SHP77 (cell line): ENCODE data around the gene GPC6.
"Not testable (repeated sequence)": the region's sequence is repeated elsewhere in the genome, so short reads cannot be mapped to it uniquely, and the experiment has no call there.

Experiments
- DNase-seq, 2 experiments: peaks; one replicate each; lab custom pipeline; 2025; lab: John Stamatoyannopoulos, UW

GPC6 gene

GRCh38 chr13:93226623-93227279 is at the start of gene GPC6:
Gene GPC6 (plus strand): TSS chr13:93226807.
- DNase-seq = peak; percentile 96 to 97

- DNase-seq = no peak
These were observed 46.1 kb upstream of the GPC6 start for GRCh38 chr13:93180356-93180969.

GRCh38 chr13:93182406-93182805 is 44.2 kb upstream of the GPC6 start:
- DNase-seq = no peak

GRCh38 chr13:93183302-93183701 is 43.3 kb upstream of the GPC6 start:
- peak in 1 of 2 experiments; percentile 14 for DNase-seq

- no peak for DNase-seq
These were observed 36.6 kb upstream of the GPC6 start for GRCh38 chr13:93190006-93190405.

GRCh38 chr13:93193682-93194081 is 32.9 kb upstream of the GPC6 start:
- DNase-seq = no peak

- no peak for DNase-seq
These were observed 26.8 kb upstream of the GPC6 start for GRCh38 chr13:93199856-93200255.

- DNase-seq = no peak
These were observed 26.0 kb upstream of the GPC6 start for GRCh38 chr13:93200626-93201025.

- no peak for DNase-seq
These were observed 24.5 kb upstream of the GPC6 start for GRCh38 chr13:93201992-93202558.

- not testable (repeated sequence) for DNase-seq
These were observed 19.7 kb upstream of the GPC6 start for GRCh38 chr13:93206778-93207392.

- no peak for DNase-seq
These were observed 10.5 kb upstream of the GPC6 start for GRCh38 chr13:93216122-93216521.

GRCh38 chr13:93217721-93218261 is 8.8 kb upstream of the GPC6 start:
- no peak for DNase-seq

- DNase-seq = no peak
These were observed 8.0 kb upstream of the GPC6 start for GRCh38 chr13:93218583-93218982.

- no peak for DNase-seq
These were observed 6.5 kb upstream of the GPC6 start for GRCh38 chr13:93220073-93220472.

GRCh38 chr13:93222976-93223375 is 3.6 kb upstream of the GPC6 start:
- no peak for DNase-seq

- no peak for DNase-seq
These were observed 2.1 kb upstream of the GPC6 start for GRCh38 chr13:93224535-93224934.

GRCh38 chr13:93225610-93226009 is 997 bp upstream of the GPC6 start:
- no peak for DNase-seq

- peak in 1 of 2 experiments; percentile 62 for DNase-seq
These were observed 463 bp upstream of the GPC6 start for GRCh38 chr13:93226065-93226622.

GRCh38 chr13:93227280-93227877 is 772 bp downstream of the GPC6 start:
- DNase-seq = peak; percentile 83 to 89

GRCh38 chr13:93227878-93228642 is 1.5 kb downstream of the GPC6 start:
- DNase-seq = peak; percentile 96 to 97

GRCh38 chr13:93228643-93228937 is 2.0 kb downstream of the GPC6 start:
- no peak for DNase-seq
